H9 (cell line): ENCODE data around the gene CLN3. TPM values are rescaled to one million over a fixed set of nuclear protein-coding genes. Genes with fewer than 3 reads are reported as not detected.

ENCODE experiments used
- DNase-seq: peaks from one replicate; pipeline ENCODE4 v3.0.0-alpha.2; 2017
- H2AFZ ChIP-seq: one replicate; pipeline ENCODE4 v1.6.1; 2013; ENCODE audit warnings: mild to moderate bottlenecking, low read length, control low read depth, moderate library complexity
- H2AK5ac ChIP-seq: 2 replicates; pipeline ENCODE4 v1.6.1; 2013; ENCODE audit warnings: low read length, control low read depth, mixed read lengths; ENCODE audit not compliant: insufficient read length
- H2BK120ac ChIP-seq: one replicate; pipeline ENCODE4 v1.6.1; 2013; ENCODE audit warnings: low read depth, mild to moderate bottlenecking, low read length, control low read depth, inconsistent platforms; ENCODE audit not compliant: poor library complexity, severe bottlenecking
- H2BK12ac ChIP-seq: 2 replicates; pipeline ENCODE4 v1.6.1; 2013; ENCODE audit warnings: low read length, control low read depth, mixed read lengths, low read depth; ENCODE audit not compliant: insufficient read length
- H2BK15ac ChIP-seq: 2 replicates; pipeline ENCODE4 v1.6.1; 2013; ENCODE audit warnings: low read depth, low read length, control low read depth
- H2BK20ac ChIP-seq: one replicate; pipeline ENCODE4 v1.6.1; 2013; ENCODE audit warnings: low read depth, mild to moderate bottlenecking, low read length, control low read depth, inconsistent platforms; ENCODE audit not compliant: poor library complexity, severe bottlenecking
- H2BK5ac ChIP-seq: 2 replicates; pipeline ENCODE4 v1.6.1; 2013; ENCODE audit warnings: low read length, control low read depth, mixed read lengths; ENCODE audit not compliant: insufficient read length
- H3K14ac ChIP-seq: 2 replicates; pipeline ENCODE4 v1.6.1; 2013; ENCODE audit warnings: low read length, control low read depth; ENCODE audit not compliant: insufficient read depth
- H3K18ac ChIP-seq: 2 replicates; pipeline ENCODE4 v1.6.1; 2013; ENCODE audit warnings: low read depth, mild to moderate bottlenecking, mixed read lengths, low read length, control low read depth; ENCODE audit not compliant: insufficient read length
- H3K23ac ChIP-seq: 2 replicates; pipeline ENCODE4 v1.6.1; 2013; ENCODE audit warnings: low read length, control low read depth, mixed read lengths, low read depth; ENCODE audit not compliant: insufficient read length
- H3K23me2 ChIP-seq: 2 replicates; pipeline ENCODE4 v1.6.1; 2013; ENCODE audit warnings: low read depth, mild to moderate bottlenecking, mixed read lengths, low read length, control low read depth; ENCODE audit not compliant: insufficient read length, poor library complexity, severe bottlenecking
- H3K27ac ChIP-seq: 2 replicates; pipeline ENCODE4 v1.5.1; 2013; ENCODE audit warnings: low read length, control low read depth, mixed read lengths, low read depth; ENCODE audit not compliant: insufficient read length
- H3K27me3 ChIP-seq: 2 replicates; pipeline ENCODE4 v1.6.1; 2013; ENCODE audit warnings: low read length, control low read depth, inconsistent platforms; ENCODE audit not compliant: insufficient read depth
- H3K4ac ChIP-seq: 2 replicates; pipeline ENCODE4 v1.6.1; 2013; ENCODE audit warnings: low read depth, mild to moderate bottlenecking, control low read depth, inconsistent platforms, low read length, moderate library complexity
- H3K4me1 ChIP-seq: 2 replicates; pipeline ENCODE4 v1.6.1; 2013; ENCODE audit warnings: low read length, control low read depth, inconsistent platforms; ENCODE audit not compliant: insufficient read depth
- H3K4me2 ChIP-seq: 2 replicates; pipeline ENCODE4 v1.6.1; 2013; ENCODE audit warnings: low read length, control low read depth, mixed read lengths; ENCODE audit not compliant: insufficient read length, insufficient read depth
- H3K56ac ChIP-seq: 2 replicates; pipeline ENCODE4 v1.6.1; 2013; ENCODE audit warnings: low read depth, mild to moderate bottlenecking, mixed read lengths, low read length, control low read depth; ENCODE audit not compliant: insufficient read length
- H3K79me1 ChIP-seq: 2 replicates; pipeline ENCODE4 v1.6.1; 2013; ENCODE audit warnings: low read depth, mild to moderate bottlenecking, moderate library complexity, low read length, control low read depth, inconsistent platforms; ENCODE audit not compliant: insufficient read depth, poor library complexity, severe bottlenecking
- H3K79me2 ChIP-seq: 2 replicates; pipeline ENCODE4 v1.6.1; 2013; ENCODE audit warnings: low read length, control low read depth, inconsistent platforms; ENCODE audit not compliant: insufficient read depth
- H3K9ac ChIP-seq: 2 replicates; pipeline ENCODE4 v1.6.1; 2013; ENCODE audit warnings: low read length, control low read depth, mixed read lengths; ENCODE audit not compliant: insufficient read length; ENCODE audit errors: extremely low read depth
- H3K9me3 ChIP-seq: one replicate; pipeline ENCODE4 v1.6.1; 2013; ENCODE audit warnings: low read depth, low read length, inconsistent platforms; ENCODE audit not compliant: control insufficient read depth
- H3T11ph ChIP-seq: one replicate; pipeline ENCODE4 v1.6.1; 2013; ENCODE audit warnings: mild to moderate bottlenecking, low read length, control low read depth, inconsistent platforms
- H4K20me1 ChIP-seq: one replicate; pipeline ENCODE4 v1.6.1; 2013; ENCODE audit not compliant: control insufficient read depth, insufficient read length, insufficient read depth
- H4K5ac ChIP-seq: 2 replicates; pipeline ENCODE4 v1.6.1; 2013; ENCODE audit warnings: low read depth, mild to moderate bottlenecking, mixed read lengths, low read length, control low read depth; ENCODE audit not compliant: insufficient read length
- H4K8ac ChIP-seq: replicated peaks from 2 replicates; pipeline ENCODE4 v1.6.1; 2013; ENCODE audit warnings: low read length, control low read depth, mixed read lengths, low read depth; ENCODE audit not compliant: insufficient read length
- H4K91ac ChIP-seq: 2 replicates; pipeline ENCODE4 v1.6.1; 2013; ENCODE audit warnings: low read depth, mild to moderate bottlenecking, moderate library complexity, mixed read lengths, low read length, control low read depth; ENCODE audit not compliant: insufficient read length
- H3K27ac Mint-ChIP-seq, 3 experiments: 2 replicates in 2 of 3; 3 replicates in 1 of 3; pipeline ENCODE4 v1.8.0; 2020 to 2021; ENCODE audit warnings: mixed read lengths in 3 of 3, mild to moderate bottlenecking in 1 of 3, moderate library complexity in 1 of 3
- H3K27me3 Mint-ChIP-seq: 2 replicates; pipeline ENCODE4 v1.8.0; 2021; ENCODE audit warnings: low read depth, mild to moderate bottlenecking, moderate library complexity, mixed read lengths
- H3K36me3 Mint-ChIP-seq, 3 experiments: 2 replicates in 2 of 3; 3 replicates in 1 of 3; pipeline ENCODE4 v1.8.0; 2020 to 2021; ENCODE audit warnings: low read depth in 3 of 3, mixed read lengths in 3 of 3; ENCODE audit not compliant: insufficient read depth in 1 of 3
- H3K4me1 Mint-ChIP-seq, 2 experiments: 2 replicates each; pipeline ENCODE4 v1.8.0; 2020; ENCODE audit warnings: mixed read lengths in 2 of 2
- H3K4me3 Mint-ChIP-seq, 2 experiments: 2 replicates in 1 of 2; 3 replicates in 1 of 2; pipeline ENCODE4 v1.8.0; 2020 to 2021; ENCODE audit warnings: mild to moderate bottlenecking in 2 of 2, mixed read lengths in 2 of 2, moderate library complexity in 1 of 2
- H3K9me3 Mint-ChIP-seq, 2 experiments: 2 replicates in 1 of 2; 3 replicates in 1 of 2; pipeline ENCODE4 v1.8.0; 2020; ENCODE audit warnings: mild to moderate bottlenecking in 2 of 2, mixed read lengths in 2 of 2, moderate library complexity in 1 of 2
- WGBS: extraction: QIAGEN DNeasy Blood & Tissue Kit; methylation state at CpG from one replicate; pipeline ENCODE4 v1.1.7; 2013; ENCODE audit warnings: missing lambda C conversion rate, low lambda C conversion rate, mixed read lengths; ENCODE audit not compliant: insufficient read length; ENCODE audit errors: extremely low coverage; 5-methylcytosine and 5-hydroxymethylcytosine counted together
- total RNA-seq: library from RNA; stranded (reverse); gene quantifications from 2 replicates; pipeline ENCODE4 v1.2.1, GENCODE V29; 2021
- TF ChIP-seq, protein P1 (sequence below): fragments of 200-600 bp; sonication (generic); conservative IDR thresholded peaks from 3 replicates; pipeline ENCODE4 v1.8.0; 2021; ENCODE audit warnings: antibody characterized with exemption, mild to moderate bottlenecking

CLN3 gene
- total RNA-seq, 1 experiment from 2014 or later: 21.4 TPM

DNA sequence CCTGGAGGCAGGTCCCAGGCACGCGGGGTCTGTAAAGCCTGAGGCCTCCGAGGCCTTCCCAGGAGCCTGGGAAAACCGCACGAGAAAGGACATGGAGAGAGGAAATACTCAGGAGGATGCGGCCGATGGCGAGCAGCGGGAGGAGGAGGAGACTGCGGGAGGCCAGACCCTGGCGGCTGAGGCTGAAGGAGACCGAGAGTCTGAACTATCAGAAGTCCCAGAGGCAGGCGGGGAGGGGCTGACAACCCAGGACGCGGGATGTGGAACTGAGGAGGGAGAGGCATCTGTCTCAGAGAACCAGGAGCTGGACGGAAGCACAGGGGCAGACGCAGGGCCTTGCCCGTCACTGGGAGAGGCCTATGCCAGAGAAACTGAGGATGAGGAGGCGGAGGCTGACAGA is 5.0 kb upstream of the CLN3 start:
- H2BK20ac ChIP-seq: no peak overlapping the region
- H2AK5ac ChIP-seq: no peak overlapping the region
- TF ChIP-seq, protein P1, sequence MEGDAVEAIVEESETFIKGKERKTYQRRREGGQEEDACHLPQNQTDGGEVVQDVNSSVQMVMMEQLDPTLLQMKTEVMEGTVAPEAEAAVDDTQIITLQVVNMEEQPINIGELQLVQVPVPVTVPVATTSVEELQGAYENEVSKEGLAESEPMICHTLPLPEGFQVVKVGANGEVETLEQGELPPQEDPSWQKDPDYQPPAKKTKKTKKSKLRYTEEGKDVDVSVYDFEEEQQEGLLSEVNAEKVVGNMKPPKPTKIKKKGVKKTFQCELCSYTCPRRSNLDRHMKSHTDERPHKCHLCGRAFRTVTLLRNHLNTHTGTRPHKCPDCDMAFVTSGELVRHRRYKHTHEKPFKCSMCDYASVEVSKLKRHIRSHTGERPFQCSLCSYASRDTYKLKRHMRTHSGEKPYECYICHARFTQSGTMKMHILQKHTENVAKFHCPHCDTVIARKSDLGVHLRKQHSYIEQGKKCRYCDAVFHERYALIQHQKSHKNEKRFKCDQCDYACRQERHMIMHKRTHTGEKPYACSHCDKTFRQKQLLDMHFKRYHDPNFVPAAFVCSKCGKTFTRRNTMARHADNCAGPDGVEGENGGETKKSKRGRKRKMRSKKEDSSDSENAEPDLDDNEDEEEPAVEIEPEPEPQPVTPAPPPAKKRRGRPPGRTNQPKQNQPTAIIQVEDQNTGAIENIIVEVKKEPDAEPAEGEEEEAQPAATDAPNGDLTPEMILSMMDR: no peak
- no peaks in the 10 kb centered on the region for H3K9me3 Mint-ChIP-seq
- H3K4me1 Mint-ChIP-seq: peaks cover 2% of the 10 kb centered on the region in 2 experiments; a peak in 1 of 4 replicates
- H3K79me2 ChIP-seq: no peaks in the 10 kb centered on the region
- no peak overlapping the region for H3K27ac Mint-ChIP-seq
- no peaks in the 10 kb centered on the region for H3K27me3 ChIP-seq
- H2BK5ac ChIP-seq: no peak overlapping the region
- no peak overlapping the region for H3K18ac ChIP-seq
- H3K4me1 ChIP-seq: no peaks in the 10 kb centered on the region
- no peak overlapping the region for H3K14ac ChIP-seq
- no peak overlapping the region for H4K8ac ChIP-seq
- H2BK120ac ChIP-seq: no peak overlapping the region
- no CpG with 5 or more reads among the region's 19 CpGs for WGBS
- no peak overlapping the region for H3K56ac ChIP-seq
- no peak overlapping the region for H4K5ac ChIP-seq
- H3K23ac ChIP-seq: no peak overlapping the region
- no peak overlapping the region for H2BK15ac ChIP-seq
- H3K79me1 ChIP-seq: no peaks in the 10 kb centered on the region
- no peak overlapping the region for H3K4me3 Mint-ChIP-seq
- H3K9me3 ChIP-seq: no peaks in the 10 kb centered on the region
- no peak for DNase-seq
- H3K4ac ChIP-seq: no peak overlapping the region
- no peak overlapping the region for H3K4me2 ChIP-seq
- no peak overlapping the region for H3T11ph ChIP-seq
- H2AFZ ChIP-seq: no peak overlapping the region
- peak overlapping the region; percentile 38 for H4K91ac ChIP-seq
- H3K9ac ChIP-seq: no peak overlapping the region
- no peaks in the 10 kb centered on the region for H3K36me3 Mint-ChIP-seq
- H4K20me1 ChIP-seq: peaks cover 3% of the 10 kb centered on the region
- H3K23me2 ChIP-seq: peaks cover 3% of the 10 kb centered on the region
- H3K27me3 Mint-ChIP-seq: peaks cover 23% of the 10 kb centered on the region
- H2BK12ac ChIP-seq: no peak overlapping the region
- H3K27ac ChIP-seq: no peak overlapping the region
